GM18870 (cell line): ENCODE results near the gene RSAD2.
"Not testable (repeated sequence)": the region's sequence is repeated elsewhere in the genome, so short reads cannot be mapped to it uniquely, and the experiment has no call there.

ENCODE experiments used
- ATAC-seq: cut with Tn5 transposase; IDR thresholded peaks from one replicate; pipeline ENCODE4 v1.9.1; 2021; ENCODE audit warnings: moderate library complexity; ENCODE audit not compliant: unreplicated experiment

RSAD2 gene

DNA sequence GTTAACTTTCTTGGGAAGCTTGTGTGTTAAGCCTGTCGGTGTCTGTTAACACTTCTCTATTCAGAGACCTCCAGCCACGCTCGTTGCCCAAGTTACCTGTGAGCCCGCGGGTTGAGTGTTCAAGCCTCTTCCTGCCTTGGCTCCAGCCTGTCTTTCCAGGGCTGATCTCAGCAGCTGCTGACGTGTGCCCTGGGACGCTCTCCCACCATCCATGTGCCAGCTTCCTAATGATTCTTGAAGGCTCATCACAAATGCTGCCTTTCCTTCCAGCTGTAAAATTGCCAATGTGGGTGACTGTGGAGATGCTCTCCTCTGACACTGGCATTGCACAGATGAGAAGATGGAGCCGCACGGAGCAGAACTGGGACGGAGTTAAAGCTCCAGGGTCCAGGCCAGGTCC lies 45.7 kb downstream of the RSAD2 start:
- ATAC-seq: no peak

DNA sequence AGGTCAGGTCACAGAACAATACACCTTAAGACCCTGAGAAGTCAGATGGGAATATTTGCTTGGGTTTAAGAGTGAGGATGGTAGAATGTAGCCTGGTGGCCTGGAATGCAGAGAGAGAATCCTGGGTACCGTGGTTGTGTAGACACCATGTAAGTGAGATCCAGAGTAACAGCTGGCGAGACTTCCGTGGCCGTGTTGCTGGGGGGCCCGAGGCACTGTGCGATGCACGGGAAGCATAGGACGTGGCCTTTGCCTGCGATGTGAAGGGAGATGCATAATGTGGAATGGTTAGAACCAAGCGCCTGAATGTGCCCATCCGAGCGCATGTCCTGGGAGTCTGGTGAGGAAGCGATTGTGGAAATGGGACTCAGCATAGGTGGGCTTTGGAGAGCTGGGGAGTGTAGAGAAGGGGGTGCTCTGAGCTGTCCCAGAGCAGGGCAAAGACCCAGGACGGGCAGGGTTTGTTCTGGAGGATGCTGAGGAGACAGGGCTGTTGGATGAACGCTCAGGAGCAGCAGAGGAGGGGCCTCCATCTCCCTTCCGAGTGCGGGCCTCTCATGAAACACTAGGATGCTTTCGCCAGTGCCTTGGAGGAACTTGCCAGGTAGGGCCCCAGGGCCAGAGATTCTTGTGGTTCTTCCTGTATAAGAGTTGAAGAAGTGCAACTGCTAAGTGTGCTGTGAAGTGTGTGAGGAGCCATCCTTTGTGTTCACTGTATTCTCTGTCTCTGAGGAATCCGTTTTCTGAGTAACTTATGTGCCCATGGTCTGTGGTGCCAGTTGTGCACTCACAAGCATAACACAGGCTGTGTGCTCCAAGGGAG lies 46.7 kb downstream of the RSAD2 start:
- ATAC-seq: no peak

DNA sequence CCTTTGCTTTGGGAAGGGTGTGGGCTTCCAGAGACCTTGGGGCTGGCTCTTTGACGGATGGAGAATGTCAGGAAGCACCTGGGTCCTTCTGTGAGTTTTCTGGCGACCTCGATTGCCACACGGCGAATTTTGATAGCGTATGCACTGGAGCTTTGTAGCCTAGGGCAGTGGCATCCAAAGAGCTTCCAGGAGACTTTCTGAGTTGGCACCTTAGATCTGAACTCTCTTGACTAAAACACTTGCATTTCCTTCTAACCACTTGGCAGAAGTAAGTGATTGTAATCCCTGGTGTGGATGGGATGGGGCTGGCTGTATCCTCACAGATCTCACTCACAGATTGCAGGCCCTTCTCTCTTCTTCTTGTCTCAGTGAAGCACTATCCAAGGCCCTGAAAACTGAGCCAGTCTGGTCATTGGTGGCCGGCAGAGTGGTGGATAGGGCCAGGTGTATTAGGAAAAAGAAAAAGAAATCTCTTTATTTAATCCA lies 47.4 kb downstream of the RSAD2 start:
- no peak for ATAC-seq

DNA sequence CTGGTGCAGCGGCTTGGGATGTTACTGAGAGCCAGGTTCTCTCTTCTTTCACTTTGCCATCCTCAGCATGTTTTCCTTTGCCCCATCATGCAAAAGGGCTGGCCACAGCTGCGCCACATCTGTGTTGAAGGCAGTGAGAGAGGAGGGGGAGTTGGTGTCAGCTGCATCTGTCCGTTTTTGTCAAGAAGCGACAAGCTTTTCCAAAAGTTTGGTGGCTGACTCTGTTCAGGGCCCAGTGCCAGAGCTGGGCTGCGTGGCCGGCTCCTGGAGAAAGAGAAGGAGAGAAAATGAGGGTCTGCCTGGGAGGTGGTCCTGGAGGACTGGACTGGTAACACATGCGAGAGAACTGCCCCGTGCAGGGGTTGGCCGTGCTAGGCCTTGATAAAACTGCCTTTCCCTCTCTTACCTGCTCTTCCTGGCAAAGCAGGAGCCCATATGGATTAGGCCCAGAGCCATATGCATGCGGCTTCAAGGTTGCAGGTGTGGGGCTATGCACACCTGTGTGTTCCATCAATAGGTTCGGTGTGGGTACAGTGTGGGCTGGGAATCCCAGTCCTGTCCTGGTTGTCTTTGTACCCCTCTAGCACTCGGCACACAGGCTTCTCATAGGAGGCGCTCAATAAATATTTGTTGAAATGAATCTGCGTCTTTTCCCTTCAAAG lies 48.6 kb downstream of the RSAD2 start:
- no peak for ATAC-seq

DNA sequence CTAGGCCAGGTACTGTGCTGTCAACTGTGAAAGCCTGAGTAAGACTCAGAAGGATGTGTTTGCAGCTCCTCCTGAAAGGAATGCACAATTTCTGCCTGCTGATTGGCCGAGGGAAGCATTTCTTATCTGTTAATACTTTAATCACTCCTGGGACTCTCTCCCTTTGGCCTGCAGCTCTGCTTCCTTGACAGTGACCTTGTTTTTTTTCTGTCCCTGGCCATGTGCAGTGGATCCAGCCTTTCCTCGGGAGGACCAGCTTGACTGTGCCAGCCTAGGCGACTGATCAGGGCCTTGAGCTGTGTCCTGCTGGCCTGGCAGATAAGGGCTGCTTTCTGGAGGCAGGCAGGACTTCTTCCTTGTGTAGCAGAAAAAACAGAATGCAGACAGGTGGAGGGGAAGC lies 49.6 kb downstream of the RSAD2 start:
- no peak for ATAC-seq

DNA sequence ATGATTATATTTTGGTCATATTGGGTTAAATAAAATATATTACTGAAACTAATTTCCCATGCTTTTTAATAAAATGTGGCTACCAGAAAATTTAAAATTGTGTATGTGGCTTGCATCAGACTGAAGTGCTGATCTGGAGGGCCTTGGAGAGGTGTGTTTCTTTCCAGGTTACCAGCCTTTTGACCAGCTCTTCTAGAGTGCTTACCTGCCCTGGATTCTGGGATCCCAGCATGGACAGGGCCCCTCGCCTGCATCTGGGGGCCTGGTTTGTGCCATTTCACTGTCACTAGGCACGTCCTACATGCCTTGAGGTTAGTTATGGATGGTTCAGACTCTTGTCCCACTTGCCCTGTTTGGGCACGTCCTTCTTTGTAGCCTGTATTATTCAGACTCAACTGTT lies 50.2 kb downstream of the RSAD2 start:
- no peak for ATAC-seq

DNA sequence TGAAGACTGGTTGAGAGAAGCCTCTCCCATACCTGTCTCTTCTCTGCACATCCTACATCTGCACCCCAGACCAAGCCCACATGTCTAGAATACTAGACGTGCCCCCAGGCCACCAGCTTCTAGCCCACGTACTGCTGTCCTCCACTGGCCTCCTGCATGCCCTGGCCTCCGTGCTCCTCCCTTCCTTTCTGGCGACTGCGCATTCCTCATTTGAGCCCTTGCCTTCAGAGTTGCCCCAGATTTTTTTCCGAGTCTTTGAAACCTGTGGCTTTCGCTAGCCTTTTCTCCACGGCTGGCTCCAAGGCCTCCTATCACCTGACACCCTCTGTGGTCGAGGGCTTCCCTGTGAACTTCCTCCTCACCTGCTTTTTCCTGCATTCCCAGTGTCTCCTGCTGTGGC lies 50.9 kb downstream of the RSAD2 start:
- no peak for ATAC-seq

DNA sequence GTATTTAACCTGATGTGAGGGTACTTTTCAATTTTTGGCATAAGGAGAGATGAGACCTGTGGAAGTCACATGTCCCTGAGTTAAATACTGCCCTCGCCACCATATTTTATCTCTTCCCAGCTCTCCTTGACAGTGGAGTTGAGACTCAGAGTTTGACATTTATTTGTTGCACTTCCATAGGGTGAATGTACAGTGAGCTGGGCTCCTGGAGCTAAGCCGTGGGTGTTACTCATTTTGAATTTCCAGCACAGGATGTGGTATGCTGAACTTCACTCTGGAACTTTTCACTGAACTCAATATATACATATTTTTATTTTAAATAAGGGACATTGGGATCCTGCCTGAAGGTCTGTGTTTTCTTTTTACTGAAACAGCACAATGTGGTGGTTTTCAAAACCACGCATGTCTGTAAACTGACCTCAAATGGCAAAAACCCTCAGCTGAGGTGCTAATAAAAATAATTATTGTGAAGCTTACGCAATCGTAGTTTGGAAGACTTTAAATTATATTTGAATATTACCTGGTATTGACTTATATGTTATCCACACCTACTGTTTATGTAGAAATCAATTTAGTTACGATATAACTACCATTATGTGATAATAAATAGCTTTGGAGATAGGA lies 51.7 kb downstream of the RSAD2 start:
- no peak for ATAC-seq

DNA sequence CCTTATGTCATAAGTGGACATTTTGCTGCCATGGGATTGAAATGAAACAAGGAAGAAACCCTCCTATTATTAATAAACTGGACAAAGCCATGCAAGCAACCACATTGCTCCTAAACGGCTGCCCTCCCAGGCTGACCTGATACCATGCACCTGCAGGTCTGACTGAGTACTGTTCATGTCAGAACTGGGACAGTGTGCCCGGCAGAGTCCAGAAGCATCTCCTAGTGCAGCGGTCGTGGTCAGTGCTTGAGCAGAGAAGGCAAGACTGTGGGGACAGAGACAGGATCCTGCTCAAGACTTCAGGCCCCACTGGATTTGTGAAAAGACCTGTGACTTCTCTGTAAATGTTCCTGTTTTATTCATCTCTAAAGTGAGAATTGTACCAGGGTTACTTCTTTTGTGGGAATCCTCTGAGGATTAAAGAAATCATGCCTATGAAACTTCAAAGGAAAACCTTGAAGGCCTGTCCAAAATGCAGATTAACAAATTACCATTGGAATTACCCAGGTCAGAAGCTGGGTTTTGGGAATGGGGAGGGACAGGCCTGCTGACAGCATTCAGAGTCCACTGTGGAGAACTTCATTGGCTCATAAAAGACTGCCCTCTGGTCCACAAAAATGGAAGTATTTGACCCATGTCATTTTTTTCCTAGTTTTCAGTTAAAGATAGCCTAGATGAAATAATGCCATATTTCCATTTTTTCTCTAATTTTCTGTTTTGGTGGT lies 53.5 kb downstream of the RSAD2 start:
- no peak for ATAC-seq

DNA sequence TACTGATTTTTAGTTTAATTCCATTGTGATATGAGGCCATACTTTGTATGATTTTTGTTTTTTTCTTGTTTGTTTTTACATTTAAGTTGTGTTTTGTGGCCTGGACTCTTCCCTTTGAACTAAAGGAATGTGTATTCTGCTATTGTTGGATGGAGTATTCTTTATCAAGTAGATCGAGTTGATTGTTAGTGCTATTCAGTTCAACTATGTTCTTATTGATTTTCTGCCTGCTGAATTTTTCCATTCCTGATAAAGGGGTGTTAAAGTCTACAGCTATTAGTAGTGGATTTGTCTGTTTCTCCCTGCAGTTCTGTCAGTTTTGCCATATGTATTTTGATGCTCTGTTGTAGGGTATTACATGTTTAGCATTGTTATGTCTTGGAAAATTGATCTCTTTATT lies 54.2 kb downstream of the RSAD2 start:
- no peak for ATAC-seq

DNA sequence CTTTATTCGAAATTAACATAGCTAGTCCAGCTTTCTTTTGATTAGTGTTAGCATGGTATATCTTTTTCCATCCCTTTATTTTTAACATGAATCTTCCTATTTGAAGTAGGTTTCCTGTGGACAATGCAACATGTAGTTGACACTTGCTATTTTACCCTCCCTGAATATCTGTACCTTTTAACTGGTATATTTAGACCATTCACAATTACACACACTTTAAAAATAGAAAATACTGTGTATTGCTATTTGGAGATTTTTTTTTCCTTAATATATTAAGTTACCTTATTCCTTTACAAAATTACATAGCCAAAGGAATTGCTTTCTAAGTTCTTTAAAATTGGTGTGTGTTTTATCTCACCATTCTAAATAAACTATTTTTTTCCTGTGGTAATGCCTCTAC lies 54.6 kb downstream of the RSAD2 start:
- no peak for ATAC-seq

DNA sequence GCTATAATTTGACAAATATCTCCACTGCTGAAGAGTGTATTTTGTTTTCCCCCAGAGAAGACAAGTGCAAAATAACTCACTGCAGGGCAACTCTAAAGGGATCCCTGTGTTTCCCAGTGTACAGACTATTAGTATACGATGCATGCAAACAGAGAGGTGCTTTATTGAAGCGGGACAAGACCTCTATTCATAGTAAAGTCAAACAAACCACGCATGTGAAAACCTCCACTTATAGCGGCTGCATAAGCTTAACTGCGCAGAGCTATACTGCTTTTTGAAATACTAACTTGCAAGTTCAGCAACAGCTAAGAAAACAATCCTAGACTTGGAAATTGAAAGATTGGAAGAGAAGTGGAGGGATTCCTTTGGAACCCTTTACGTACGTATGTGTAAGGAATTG lies 55.3 kb downstream of the RSAD2 start:
- no peak for ATAC-seq

DNA sequence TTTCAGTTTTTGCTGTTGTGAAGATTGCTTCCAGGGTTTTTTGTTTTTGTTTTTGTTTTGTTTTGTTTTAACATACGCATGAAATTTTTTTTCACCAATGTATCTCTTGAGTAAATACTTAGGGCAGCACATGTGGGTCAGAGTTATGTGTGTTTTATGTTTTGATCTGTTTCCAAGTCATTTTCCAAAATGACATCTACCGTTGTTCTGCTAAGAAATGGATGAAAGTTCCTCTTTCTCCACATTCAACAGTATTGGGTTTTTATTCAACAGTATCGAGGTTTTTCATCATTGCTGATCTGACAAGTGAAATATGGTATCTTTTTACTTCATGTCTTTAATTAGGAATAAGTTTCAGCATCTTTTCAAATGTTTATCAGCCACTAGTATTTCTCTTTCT lies 56.3 kb downstream of the RSAD2 start:
- no peak for ATAC-seq

DNA sequence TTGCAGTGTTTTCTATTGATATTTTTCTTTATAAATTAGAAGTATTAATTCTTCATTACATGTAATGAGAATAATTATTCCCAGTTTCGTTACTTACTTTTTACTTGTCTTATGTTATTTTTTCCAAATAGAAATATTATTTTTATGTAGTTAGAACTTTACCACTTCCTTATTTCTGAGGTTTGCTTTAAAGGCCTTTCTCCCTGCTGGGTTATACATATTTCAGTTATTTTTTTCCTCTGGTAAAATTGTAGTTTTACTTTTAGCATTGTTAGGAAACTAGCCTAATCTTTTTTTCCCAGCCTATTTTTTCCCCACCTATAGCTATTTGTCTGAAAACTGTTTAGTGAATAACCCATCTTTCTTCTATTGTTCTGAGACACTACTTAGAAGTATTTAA lies 56.8 kb downstream of the RSAD2 start:
- no peak for ATAC-seq

DNA sequence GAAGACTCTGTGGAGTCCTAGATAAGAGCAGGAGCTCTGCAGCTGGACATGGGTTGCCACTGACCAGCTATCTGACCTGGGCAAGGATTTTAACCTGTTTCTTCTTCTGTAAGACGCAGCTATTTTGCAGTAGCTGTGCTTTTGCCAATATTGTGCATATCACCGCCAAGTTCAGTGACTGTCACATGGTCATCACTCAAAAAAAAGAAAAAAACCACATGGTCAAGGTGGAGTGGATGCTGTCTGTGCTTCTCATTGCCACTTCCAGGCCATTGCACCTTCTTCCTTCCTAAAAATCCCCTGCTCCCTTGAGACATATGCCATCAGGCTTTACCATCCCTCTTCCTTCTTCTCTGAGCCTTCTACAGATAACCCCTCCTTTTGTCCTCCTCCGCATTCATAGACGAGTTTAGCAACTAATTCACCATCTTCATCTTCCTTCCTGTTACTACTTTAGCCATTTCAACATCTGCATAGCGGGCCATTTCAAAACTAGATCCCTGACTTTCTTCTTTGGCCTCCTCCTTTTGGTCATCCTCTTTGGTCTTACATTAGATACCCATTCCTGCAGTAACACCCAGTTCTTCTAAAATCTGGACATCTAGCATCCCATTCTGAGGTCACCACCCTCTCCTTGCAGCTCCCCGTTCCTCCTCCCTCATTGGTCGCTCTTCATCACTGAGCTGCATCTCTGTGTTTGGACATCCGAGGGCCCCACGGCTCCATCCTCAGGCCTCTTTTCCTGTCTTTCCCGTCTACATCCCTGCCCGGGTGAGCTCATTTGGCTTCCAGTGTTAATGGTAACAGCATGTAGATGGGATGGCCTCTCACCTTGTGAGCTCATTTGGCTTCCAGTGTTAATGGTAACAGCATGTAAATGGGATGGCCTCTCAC lies 57.4 kb downstream of the RSAD2 start:
- no peak for ATAC-seq

DNA sequence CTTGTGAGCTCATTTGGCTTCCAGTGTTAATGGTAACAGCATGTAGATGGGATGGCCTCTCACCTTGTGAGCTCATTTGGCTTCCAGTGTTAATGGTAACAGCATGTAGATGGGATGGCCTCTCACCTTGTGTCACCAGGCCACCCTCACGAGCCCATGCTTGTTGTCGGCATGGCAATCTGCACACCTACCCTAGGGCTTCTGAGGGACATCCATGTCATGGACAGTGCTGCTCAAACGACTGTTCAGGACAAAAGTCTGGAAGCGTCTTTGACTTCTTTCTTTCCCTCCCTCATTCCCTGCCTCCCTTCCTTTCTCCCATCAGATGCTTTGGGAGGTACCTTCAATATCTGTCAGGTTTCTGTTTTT lies 58.1 kb downstream of the RSAD2 start:
- not testable (repeated sequence) for ATAC-seq

DNA sequence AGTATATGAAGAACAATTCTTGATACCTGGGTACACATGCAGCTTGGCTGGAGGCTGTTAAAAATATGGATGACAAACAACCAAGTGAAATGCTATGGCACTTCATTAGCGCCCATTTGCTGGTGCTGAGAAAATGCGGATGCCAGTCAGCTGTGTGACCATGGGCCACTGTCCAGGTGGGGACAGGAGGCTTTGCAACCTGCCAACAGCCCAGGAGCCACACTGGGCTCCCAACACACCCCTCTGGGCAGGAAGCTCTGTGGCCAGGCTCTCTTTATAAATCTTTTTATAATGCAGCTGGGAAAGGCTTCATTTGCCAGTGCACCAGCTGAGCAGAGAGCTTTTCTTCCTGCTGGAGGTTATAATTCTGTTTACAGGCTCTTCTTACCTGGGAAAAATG lies 59.6 kb downstream of the RSAD2 start:
- ATAC-seq: no peak

DNA sequence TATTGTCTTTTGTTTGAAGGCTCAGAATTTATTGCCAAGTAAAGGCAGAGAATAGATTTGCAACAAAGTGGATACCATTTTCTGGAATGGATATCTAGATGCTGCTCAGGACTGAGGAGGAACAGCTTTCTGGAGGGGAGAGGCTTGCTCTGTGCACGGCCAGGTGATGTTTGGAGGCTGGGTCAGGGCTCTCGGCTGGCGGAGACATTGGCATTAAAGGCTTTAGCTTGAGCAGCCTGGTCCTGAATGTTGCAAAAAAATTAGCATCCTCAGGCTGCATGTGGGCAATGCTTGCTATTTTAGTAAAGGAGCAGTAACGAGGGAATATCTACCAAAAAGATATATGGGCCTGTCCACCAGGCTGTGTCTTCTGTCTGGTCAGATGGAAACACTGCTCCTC lies 60.0 kb downstream of the RSAD2 start:
- ATAC-seq: no peak

DNA sequence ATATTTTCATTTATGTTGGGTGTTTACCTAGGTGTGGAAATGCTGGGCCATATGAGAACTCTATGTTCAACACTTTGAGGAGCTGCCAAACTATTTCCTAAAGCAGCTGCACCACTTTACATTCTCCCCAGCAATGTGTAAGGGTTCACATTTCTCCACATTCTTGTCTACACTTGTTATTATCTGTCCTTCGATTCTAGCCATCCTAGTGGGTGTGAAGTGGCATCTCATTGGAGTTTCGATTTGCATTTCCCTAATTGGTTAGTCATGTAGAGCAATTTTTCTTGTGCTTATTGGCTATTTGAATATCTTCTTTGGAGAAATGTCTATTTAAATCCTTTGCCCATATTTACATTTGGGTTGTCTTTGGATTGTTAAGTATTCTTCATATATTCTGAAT lies 61.5 kb downstream of the RSAD2 start:
- ATAC-seq: no peak

DNA sequence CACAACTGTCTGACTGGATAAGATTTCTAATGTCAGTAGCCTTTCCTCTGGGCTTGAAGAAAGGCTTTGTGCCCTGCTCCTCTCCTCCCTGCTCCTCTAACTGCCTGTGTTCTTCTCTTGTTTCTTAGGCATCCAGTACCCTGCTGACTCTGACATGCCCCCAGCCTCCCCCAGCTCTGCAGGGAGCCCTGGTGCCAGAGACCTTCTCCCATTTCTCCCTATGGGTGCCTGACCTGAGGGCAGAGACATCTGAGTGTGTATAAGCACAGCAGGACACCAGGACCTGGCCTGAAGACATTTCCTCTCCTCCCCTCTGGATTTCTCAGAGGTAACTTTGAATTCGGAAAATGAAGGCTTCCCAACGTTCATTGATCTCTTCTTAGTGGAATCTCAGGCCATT lies 63.2 kb downstream of the RSAD2 start:
- ATAC-seq: no peak
